SK-N-SH (cell line): ENCODE measurements around the gene DLG2. TPM values are rescaled to one million over a fixed set of nuclear protein-coding genes. Genes with fewer than 3 reads are reported as not detected.

Experiments used
- CTCF ChIA-PET: fragments of 300-600, 350-600 bp; formaldehyde crosslinking; extraction: SDS; loops from one replicate; lab custom pipeline; 2021; lab: Yijun Ruan, JAX
- POLR2A ChIA-PET: fragments of 350-600 bp; sonication (Branson Sonifier 250); formaldehyde crosslinking; extraction: SDS; loops from one replicate; lab custom pipeline; 2020; ENCODE audit warnings: antibody characterized with exemption, inconsistent platforms; lab: Yijun Ruan, JAX
- DNase-seq: peaks from one replicate; pipeline ENCODE4 v3.0.0; 2012
- H2AFZ ChIP-seq: fragments of 200-600 bp; sonication (generic); 2 replicates; pipeline ENCODE4 v1.8.1; 2016; ENCODE audit warnings: antibody characterized with exemption, mild to moderate bottlenecking, low read depth
- H3F3A ChIP-seq: fragments of 200-600 bp; sonication (generic); replicated peaks from 2 replicates; pipeline ENCODE3; 2016; ENCODE audit warnings: antibody characterized with exemption, mild to moderate bottlenecking; ENCODE audit not compliant: insufficient read depth
- H3K27ac ChIP-seq, 2 experiments: fragments of 200-500 bp in 1 of 2; fragments of 200-600 bp in 1 of 2; sonication (Bioruptor generic) in 1 of 2; sonication (generic), shearing (Covaris generic) in 1 of 2; 2 replicates each; pipeline versions ENCODE4 v1.5.1 to v1.6.1; 2014 to 2016; ENCODE audit warnings: low read depth in 2 of 2, inconsistent platforms in 1 of 2, low read length in 1 of 2, mild to moderate bottlenecking in 1 of 2, mixed read lengths in 1 of 2
- H3K27me3 ChIP-seq: fragments of 200-600 bp; sonication (generic), shearing (Covaris generic); 2 replicates; pipeline ENCODE4 v1.6.1; 2016; ENCODE audit warnings: mixed run types; ENCODE audit not compliant: insufficient read depth
- H3K36me3 ChIP-seq, 2 experiments: fragments of 200-500 bp in 1 of 2; fragments of 200-600 bp in 1 of 2; sonication (Bioruptor generic) in 1 of 2; sonication (generic) in 1 of 2; replicated peaks in 1 of 2; 2 replicates each; pipeline versions ENCODE3 to v1.5.1; 2014 to 2016; ENCODE audit warnings: low read length in 1 of 2, mild to moderate bottlenecking in 1 of 2; ENCODE audit not compliant: insufficient read depth in 2 of 2, control insufficient read depth in 1 of 2
- H3K4me1 ChIP-seq, 2 experiments: fragments of 200-500 bp in 1 of 2; fragments of 200-600 bp in 1 of 2; sonication (Bioruptor generic) in 1 of 2; sonication (generic), shearing (Covaris generic) in 1 of 2; 2 replicates each; pipeline versions ENCODE4 v1.5.1 to v1.6.1; 2014 to 2016; ENCODE audit warnings: low read depth in 1 of 2, low read length in 1 of 2, mixed run types in 1 of 2; ENCODE audit not compliant: insufficient read depth in 2 of 2, control insufficient read depth in 1 of 2
- H3K4me2 ChIP-seq: fragments of 200-600 bp; sonication (generic), shearing (Covaris generic); 2 replicates; pipeline ENCODE4 v1.6.1; 2017; ENCODE audit warnings: mixed run types
- H3K4me3 ChIP-seq, 2 experiments: fragments of 200-500 bp in 1 of 2; fragments of 200-600 bp in 1 of 2; sonication (Bioruptor generic) in 1 of 2; sonication (generic), shearing (Covaris generic) in 1 of 2; 2 replicates each; pipeline versions ENCODE4 v1.5.1 to v1.8.1; 2014 to 2016; ENCODE audit warnings: low read depth in 2 of 2, inconsistent platforms in 1 of 2, low read length in 1 of 2, mild to moderate bottlenecking in 1 of 2, mixed read lengths in 1 of 2, moderate library complexity in 1 of 2
- H3K79me2 ChIP-seq: fragments of 200-600 bp; sonication (generic); 2 replicates; pipeline ENCODE4 v1.8.1; 2017; ENCODE audit warnings: mild to moderate bottlenecking; ENCODE audit not compliant: insufficient read depth
- H3K9ac ChIP-seq: fragments of 200-600 bp; sonication (generic); 2 replicates; pipeline ENCODE4 v1.6.1; 2017; ENCODE audit warnings: mixed run types
- H3K9me2 ChIP-seq: fragments of 200-600 bp; sonication (generic); 2 replicates; pipeline ENCODE4 v1.6.1; 2017; ENCODE audit warnings: mixed run types
- H3K9me3 ChIP-seq: fragments of 200-600 bp; sonication (generic); 2 replicates; pipeline ENCODE4 v1.6.1; 2017; ENCODE audit warnings: mixed run types, mild to moderate bottlenecking, moderate library complexity
- H4K20me1 ChIP-seq: fragments of 200-600 bp; sonication (generic); 2 replicates; pipeline ENCODE4 v1.6.1; 2017; ENCODE audit warnings: mild to moderate bottlenecking, mixed run types; ENCODE audit not compliant: insufficient read depth
- CHD2 ChIP-seq: fragments of 150-350 bp; IDR thresholded peaks from 2 replicates; pipeline ENCODE4 v1.6.1; 2018; ENCODE audit warnings: low read length; ENCODE audit not compliant: partially characterized antibody
- ELF1 ChIP-seq: IDR thresholded peaks from 2 replicates; pipeline ENCODE4 v1.4.0; 2012
- EZH2phosphoT487 ChIP-seq: fragments of 200-600 bp; sonication (generic); IDR thresholded peaks from 2 replicates; pipeline ENCODE4 v1.6.1; 2017; ENCODE audit warnings: low read depth, mixed run types, mild to moderate bottlenecking, antibody characterized with exemption, moderate library complexity, borderline replicate concordance
- FOSL2 ChIP-seq: IDR thresholded peaks from 2 replicates; pipeline ENCODE4 v1.4.0; 2012; ENCODE audit warnings: low read depth, mild to moderate bottlenecking, moderate library complexity, borderline replicate concordance
- GATA2 ChIP-seq: sonication (generic); formaldehyde crosslinking; IDR thresholded peaks from 2 replicates; pipeline ENCODE4 v1.5.0; 2020; ENCODE audit warnings: mild to moderate bottlenecking, missing genetic modification reagents
- JUND ChIP-seq: IDR thresholded peaks from 2 replicates; pipeline ENCODE4 v1.4.0; 2012
- MAX ChIP-seq: IDR thresholded peaks from 2 replicates; pipeline ENCODE4 v1.4.0; 2012; ENCODE audit warnings: low read depth
- RAD21 ChIP-seq: IDR thresholded peaks from 2 replicates; pipeline ENCODE4 v1.6.1; 2012; ENCODE audit warnings: mild to moderate bottlenecking, low read length
- REST ChIP-seq: IDR thresholded peaks from 2 replicates; pipeline ENCODE4 v1.6.1; 2012; ENCODE audit warnings: mild to moderate bottlenecking, low read depth, low read length, moderate library complexity
- SIN3A ChIP-seq: IDR thresholded peaks from 2 replicates; pipeline ENCODE4 v1.6.1; 2012; ENCODE audit warnings: low read depth, mild to moderate bottlenecking, low read length, moderate library complexity, borderline replicate concordance
- TEAD4 ChIP-seq: IDR thresholded peaks from 2 replicates; pipeline ENCODE4 v1.4.0; 2012; ENCODE audit warnings: mild to moderate bottlenecking, borderline replicate concordance; ENCODE audit not compliant: insufficient read depth
- ZBTB33 ChIP-seq: IDR thresholded peaks from 2 replicates; pipeline ENCODE4 v1.4.0; 2012; ENCODE audit warnings: low read depth, borderline replicate concordance
- WGBS: methylation state at CpG from one replicate; pipeline ENCODE4 v1.1.6; 2017; ENCODE audit warnings: low lambda C conversion rate; 5-methylcytosine and 5-hydroxymethylcytosine counted together
- polyA plus RNA-seq, 3 experiments: library from polyadenylated mRNA; depleted of rRNA; stranded (reverse); fragments of >200 nt; gene quantifications; 2 replicates each; pipeline ENCODE4 v1.2.3, GENCODE V29; 2012

Gene DLG2
- polyA plus RNA-seq, 1 of the 3 experiments (the other 2 are of a cell fraction): 0.21 TPM

GRCh38 chr11:83611600-83611999, 2015.5 kb downstream of the DLG2 start:
- Histone ChIP-seq H3K27me3 (no peaks in the 10 kb centered on the region), H3F3A (no peaks in the 10 kb centered on the region), H3K27ac (no peak overlapping the region), H2AFZ (0 out of 2 replicates have a peak overlapping the region, but pooled peaks have one; percentile 16), H3K4me3 (no peak overlapping the region), H3K4me2 (no peak overlapping the region), H3K36me3 (no peaks in the 10 kb centered on the region), H3K79me2 (no peaks in the 10 kb centered on the region), H3K4me1 (peaks cover 11 to 16% of the 10 kb centered on the region in 2 experiments; a peak in 3 of 4 replicates), H3K9ac (no peak overlapping the region), H4K20me1 (no peaks in the 10 kb centered on the region), H3K9me2 (no peaks in the 10 kb centered on the region), H3K9me3 (no peaks in the 10 kb centered on the region)
- POLR2A ChIA-PET: no interaction called here
- TF ChIP-seq ELF1 (no peak), FOSL2 (no peak), CHD2 (no peak), REST (no peak), RAD21 (no peak), EZH2phosphoT487 (no peak), SIN3A (no peak), ZBTB33 (no peak), GATA2 (no peak), TEAD4 (no peak), JUND (no peak), MAX (no peak)
- WGBS: 87% methylated on average over 3 of the region's 3 CpGs
- no peak for DNase-seq
- CTCF ChIA-PET: interaction anchor here (0.7 kb wide), 1 partner anchor 695 kb away, joined by 3 read pairs; no protein-coding TSS in a partner anchor
